ENCODE measurements around the gene B4GALNT3. TPM values are rescaled to one million over a fixed set of nuclear protein-coding genes. Genes with fewer than 3 reads are reported as not detected.

Gene B4GALNT3
- total and polyA plus RNA-seq, 10 of the 15 experiments (the other 5 are each of a cell fraction or from before 2014, with no cell fraction given): 0.05 to 4.2 (median 2.7) TPM; not detected in 1

GRCh38 chr12:501722-502447 lies 42.1 kb downstream of the B4GALNT3 start:
- ATAC-seq: no peak
- Histone ChIP-seq H3K36me3 (ENCODE audit: control insufficient read depth in 2 of 2, insufficient read depth in 2 of 2, low read length in 1 of 2) (no peaks in the 10 kb centered on the region), H3K4me1 (ENCODE audit: control insufficient read depth, insufficient read depth, low read length) (no peaks in the 10 kb centered on the region), H3K4me2 (ENCODE audit: control insufficient read depth, insufficient read depth) (no peak overlapping the region), H3K9me3 (replicated peaks; ENCODE audit: control insufficient read depth, insufficient read depth, low read length) (no peaks in the 10 kb centered on the region), H4K20me1 (ENCODE audit: control insufficient read depth, insufficient read depth) (no peaks in the 10 kb centered on the region), H3K27me3 (replicated peaks in 1 of 2; ENCODE audit: control insufficient read depth in 2 of 2, insufficient read depth in 2 of 2, low read length in 1 of 2) (peaks cover 4 to 15% of the 10 kb centered on the region in 2 experiments), H3K9ac (ENCODE audit: control insufficient read depth, insufficient read depth, low read length) (no peak overlapping the region), H3K79me2 (ENCODE audit: control insufficient read depth, insufficient read depth, low read length) (no peaks in the 10 kb centered on the region), H2AFZ (ENCODE audit: control insufficient read depth, low read depth, low read length) (no peak overlapping the region), H3K4me3 (no peak overlapping the region), H3K27ac (ENCODE audit: control insufficient read depth, insufficient read depth) (no peak overlapping the region)
- POLR2A ChIA-PET: interaction anchor here (0.6 kb wide), 1 partner anchor 432 kb away, joined by 5 read pairs; no protein-coding TSS in a partner anchor
- RAD21 ChIA-PET (ENCODE audit: unreplicated experiment): no interaction called here
- SMC1A ChIA-PET (ENCODE audit: uncharacterized antibody, unreplicated experiment): no interaction called here
- intact Hi-C loops (cut with micrococcal nuclease; ENCODE audit: unreplicated experiment) (no loop called here), in situ Hi-C loops (cut with MboI) (no loop called here)
- CTCF ChIA-PET: no interaction called here
- 39% methylated on average over 14 of the region's 14 CpGs for WGBS (ENCODE audit: insufficient coverage, insufficient replicate concordance, low lambda C conversion rate, missing lambda C conversion rate)
- BruUV-seq (replicated peaks): no TSS peak
- DNase-seq (ENCODE audit: low read depth, low spot score): no peak
- FAIRE-seq: no peak
- TF ChIP-seq ZNF687 (IDR thresholded peaks at IDR 0.05) (no peak), LARP7 (IDR thresholded peaks at IDR 0.05) (no peak), EED (IDR thresholded peaks at IDR 0.05; ENCODE audit: low read depth) (no peak), HDGF (IDR thresholded peaks at IDR 0.05) (no peak), CHD1 (IDR thresholded peaks at IDR 0.05; ENCODE audit: low read depth, low read length) (no peak), SIN3A (IDR thresholded peaks at IDR 0.05; ENCODE audit: low read depth, low read length) (no peak), RBBP5 (conservative IDR thresholded peaks at IDR 0.05) (no peak), HDAC2 (IDR thresholded peaks at IDR 0.05) (no peak), SPI1 (IDR thresholded peaks at IDR 0.05; ENCODE audit: borderline replicate concordance, insufficient read depth, low read depth, low read length) (no peak), CBFB (IDR thresholded peaks at IDR 0.05; ENCODE audit: low read depth) (no peak), TARDBP (IDR thresholded peaks at IDR 0.05; ENCODE audit: borderline replicate concordance) (no peak), ATF7 (IDR thresholded peaks at IDR 0.05; ENCODE audit: low read depth) (no peak), TCF3 (IDR thresholded peaks at IDR 0.05; ENCODE audit: borderline replicate concordance, insufficient read depth, low read depth, low read length) (no peak), MXI1 (IDR thresholded peaks at IDR 0.05; ENCODE audit: low read depth, low read length) (no peak), JUNB (IDR thresholded peaks at IDR 0.05) (no peak)
- TF ChIP-seq, protein P1, sequence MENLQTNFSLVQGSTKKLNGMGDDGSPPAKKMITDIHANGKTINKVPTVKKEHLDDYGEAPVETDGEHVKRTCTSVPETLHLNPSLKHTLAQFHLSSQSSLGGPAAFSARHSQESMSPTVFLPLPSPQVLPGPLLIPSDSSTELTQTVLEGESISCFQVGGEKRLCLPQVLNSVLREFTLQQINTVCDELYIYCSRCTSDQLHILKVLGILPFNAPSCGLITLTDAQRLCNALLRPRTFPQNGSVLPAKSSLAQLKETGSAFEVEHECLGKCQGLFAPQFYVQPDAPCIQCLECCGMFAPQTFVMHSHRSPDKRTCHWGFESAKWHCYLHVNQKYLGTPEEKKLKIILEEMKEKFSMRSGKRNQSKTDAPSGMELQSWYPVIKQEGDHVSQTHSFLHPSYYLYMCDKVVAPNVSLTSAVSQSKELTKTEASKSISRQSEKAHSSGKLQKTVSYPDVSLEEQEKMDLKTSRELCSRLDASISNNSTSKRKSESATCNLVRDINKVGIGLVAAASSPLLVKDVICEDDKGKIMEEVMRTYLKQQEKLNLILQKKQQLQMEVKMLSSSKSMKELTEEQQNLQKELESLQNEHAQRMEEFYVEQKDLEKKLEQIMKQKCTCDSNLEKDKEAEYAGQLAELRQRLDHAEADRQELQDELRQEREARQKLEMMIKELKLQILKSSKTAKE (IDR thresholded peaks at IDR 0.05; ENCODE audit: low read depth, poor library complexity, severe bottlenecking): no peak
- TF ChIP-seq, protein P2, sequence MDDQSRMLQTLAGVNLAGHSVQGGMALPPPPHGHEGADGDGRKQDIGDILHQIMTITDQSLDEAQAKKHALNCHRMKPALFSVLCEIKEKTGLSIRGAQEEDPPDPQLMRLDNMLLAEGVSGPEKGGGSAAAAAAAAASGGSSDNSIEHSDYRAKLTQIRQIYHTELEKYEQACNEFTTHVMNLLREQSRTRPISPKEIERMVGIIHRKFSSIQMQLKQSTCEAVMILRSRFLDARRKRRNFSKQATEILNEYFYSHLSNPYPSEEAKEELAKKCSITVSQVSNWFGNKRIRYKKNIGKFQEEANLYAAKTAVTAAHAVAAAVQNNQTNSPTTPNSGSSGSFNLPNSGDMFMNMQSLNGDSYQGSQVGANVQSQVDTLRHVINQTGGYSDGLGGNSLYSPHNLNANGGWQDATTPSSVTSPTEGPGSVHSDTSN (IDR thresholded peaks at IDR 0.05; ENCODE audit: insufficient replicate concordance, low read depth, low read length): no peak

Measured in GM12878 (cell line).